GM21515 (cell line): ENCODE results near the gene LRRC8D.

Experiments used
- ATAC-seq: cut with Tn5 transposase; IDR thresholded peaks from one replicate; pipeline ENCODE4 v1.9.1; 2021; ENCODE audit not compliant: unreplicated experiment

The LRRC8D gene

GRCh38 chr1:89953131-89953626, 132.3 kb downstream of the LRRC8D start:
- no peak for ATAC-seq

DNA sequence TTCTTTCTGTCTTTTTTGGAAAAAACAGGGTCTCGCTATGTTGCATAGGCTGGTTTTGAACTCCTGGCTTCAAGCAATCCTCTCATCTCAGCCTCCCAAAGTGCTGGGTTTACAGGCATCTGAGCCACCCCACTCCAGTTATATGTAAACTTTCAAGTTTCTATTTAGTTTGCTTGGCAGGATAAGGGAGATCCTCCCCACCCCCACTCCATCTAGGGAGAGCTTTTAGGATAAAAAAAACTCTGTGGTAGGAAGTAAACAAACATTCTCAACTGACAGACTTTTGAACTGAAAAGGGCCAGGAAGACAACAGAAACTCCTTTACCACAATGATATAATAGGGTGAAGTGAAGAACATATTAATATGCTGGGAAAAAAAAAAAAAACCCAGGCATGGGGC, 133.1 kb downstream of the LRRC8D start:
- no peak for ATAC-seq

GRCh38 chr1:89954401-89954800, 133.6 kb downstream of the LRRC8D start:
- no peak for ATAC-seq

DNA sequence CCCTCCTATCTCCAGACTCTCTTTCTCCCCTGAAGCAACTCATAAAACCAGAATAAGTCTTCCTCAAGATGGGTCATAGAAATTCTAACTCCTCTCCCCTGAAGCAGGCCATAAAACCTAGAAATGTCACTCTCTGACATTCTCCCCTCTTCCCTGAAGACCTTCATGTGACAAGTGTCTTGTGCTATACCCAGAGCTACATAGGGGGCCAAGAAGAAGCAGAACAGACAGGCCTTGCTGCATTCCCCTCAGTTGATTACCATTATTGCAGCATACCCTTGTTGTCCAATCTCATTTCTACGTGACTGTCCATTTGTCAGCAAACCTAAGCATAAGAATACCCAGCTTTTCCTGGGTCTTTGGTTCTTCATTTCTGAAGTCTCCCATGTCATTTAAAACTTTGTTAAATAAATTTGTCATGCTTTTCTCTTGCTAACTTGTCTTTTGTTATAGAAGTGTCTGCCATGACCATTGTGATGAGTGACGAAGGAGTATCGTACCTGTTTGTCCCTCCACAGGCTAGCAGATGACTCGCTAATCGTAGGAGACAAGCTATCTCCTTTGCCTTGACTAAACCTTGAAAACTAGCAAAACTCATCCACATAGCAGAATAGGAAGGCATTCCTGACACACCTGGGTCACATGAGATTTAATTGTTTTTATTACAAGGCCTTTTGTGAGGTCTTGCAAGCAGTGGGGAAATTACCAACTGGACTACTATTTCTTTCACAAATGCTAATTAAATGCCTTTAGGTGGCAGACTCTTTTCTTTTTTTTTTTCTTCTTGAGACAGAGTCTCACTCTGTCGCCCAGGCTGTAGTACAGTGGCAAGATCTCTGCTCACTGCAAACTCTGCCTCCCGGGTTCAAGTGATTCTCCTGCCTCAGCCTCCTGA, 134.7 kb downstream of the LRRC8D start:
- ATAC-seq, result no peak

- no peak for ATAC-seq
These were observed 136.3 kb downstream of the LRRC8D start for GRCh38 chr1:89957107-89957506.

GRCh38 chr1:89958851-89959654, 138.2 kb downstream of the LRRC8D start:
- ATAC-seq, result no peak

- ATAC-seq, result no peak
These were observed 138.9 kb downstream of the LRRC8D start for GRCh38 chr1:89959719-89960118.

GRCh38 chr1:89962024-89962741, 141.4 kb downstream of the LRRC8D start:
- no peak for ATAC-seq

- ATAC-seq, result no peak
These were observed 141.9 kb downstream of the LRRC8D start for GRCh38 chr1:89962742-89963075.

DNA sequence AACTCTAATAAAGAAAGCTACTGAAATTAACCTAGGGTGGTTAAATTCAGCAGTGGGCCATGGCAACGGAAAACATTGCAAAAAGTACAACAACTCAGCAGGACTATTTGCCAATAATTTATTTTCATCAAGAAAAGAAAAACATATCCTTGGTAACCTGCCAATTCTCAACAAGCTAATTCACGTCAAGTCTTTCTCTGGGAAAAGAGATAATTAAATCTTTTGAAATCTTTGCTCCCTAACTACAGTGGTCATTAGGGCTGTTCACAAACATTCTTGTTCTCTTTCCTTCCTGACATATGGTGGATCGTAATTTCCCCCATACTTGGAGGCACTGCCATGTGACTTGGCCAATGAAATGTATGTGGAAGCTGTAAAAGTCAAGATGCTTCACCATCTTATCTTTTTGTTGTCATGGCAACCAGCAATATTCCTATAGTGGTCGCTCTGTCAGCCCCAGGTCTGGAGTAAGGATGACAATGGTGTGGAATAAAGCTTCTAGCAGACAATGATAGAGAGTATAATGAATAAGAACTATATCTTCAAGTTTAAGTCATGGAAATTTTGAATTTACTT, 144.4 kb downstream of the LRRC8D start:
- no peak for ATAC-seq

DNA sequence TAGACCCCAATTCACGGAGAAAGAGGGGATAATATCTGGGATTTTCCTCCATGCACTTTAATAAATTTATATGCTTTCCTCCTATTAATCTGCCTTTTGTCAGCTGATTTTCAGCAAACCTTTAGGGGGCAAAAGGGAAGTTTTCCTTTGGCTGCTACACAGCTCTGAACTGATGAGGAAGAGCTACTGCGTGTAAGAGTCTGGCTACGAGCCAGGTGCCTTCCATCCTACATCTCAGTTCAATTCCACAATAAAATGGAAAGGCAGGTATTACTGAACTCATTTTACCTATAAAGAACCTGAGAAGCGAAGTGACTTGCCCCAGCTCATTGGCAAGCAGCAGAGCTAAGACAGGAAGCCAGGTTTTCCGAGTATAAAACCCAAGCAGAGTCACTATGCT, 145.8 kb downstream of the LRRC8D start:
- ATAC-seq, result no peak

DNA sequence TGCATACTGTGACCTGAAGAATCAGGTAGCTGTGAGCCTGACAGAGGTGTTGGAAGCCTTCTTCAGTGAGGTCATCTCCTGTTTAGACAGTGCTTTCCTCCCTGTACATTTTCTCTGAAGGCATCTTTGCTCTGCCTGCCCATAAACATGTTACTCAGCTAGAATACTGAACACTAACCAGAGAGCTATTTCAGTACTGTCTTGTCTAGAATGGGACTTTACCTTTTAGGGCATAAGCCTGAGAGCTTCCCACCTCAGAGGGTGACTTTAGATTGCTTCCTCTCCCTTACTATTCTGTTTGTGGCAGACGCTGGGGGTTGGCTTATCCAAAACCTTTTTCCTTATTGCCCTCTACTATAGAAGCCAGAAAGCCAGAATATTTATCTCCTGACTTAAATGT, 150.8 kb downstream of the LRRC8D start:
- no peak for ATAC-seq

- no peak for ATAC-seq
These were observed 151.2 kb downstream of the LRRC8D start for GRCh38 chr1:89972024-89972423.

GRCh38 chr1:89973471-89974127, 152.8 kb downstream of the LRRC8D start:
- no peak for ATAC-seq

DNA sequence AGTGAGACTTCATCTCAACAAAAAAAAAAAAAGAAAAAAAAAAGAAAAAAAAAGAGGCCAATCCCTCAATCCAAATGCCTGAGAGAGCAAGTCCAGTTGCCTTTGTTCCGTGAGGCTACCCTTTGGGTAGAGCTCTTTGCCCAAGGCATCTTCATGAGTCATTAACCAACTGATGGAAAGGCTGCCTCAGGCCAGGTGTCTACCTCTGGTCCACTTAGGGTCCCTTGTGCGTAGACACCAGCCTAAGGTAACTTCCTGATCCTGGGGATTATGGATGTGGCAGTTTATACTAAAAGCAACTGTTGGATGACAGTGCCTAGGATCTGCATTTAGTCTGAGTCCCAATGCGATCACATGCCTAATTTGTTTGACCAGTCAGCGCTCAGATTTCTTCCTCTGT, 153.4 kb downstream of the LRRC8D start:
- no peak for ATAC-seq

DNA sequence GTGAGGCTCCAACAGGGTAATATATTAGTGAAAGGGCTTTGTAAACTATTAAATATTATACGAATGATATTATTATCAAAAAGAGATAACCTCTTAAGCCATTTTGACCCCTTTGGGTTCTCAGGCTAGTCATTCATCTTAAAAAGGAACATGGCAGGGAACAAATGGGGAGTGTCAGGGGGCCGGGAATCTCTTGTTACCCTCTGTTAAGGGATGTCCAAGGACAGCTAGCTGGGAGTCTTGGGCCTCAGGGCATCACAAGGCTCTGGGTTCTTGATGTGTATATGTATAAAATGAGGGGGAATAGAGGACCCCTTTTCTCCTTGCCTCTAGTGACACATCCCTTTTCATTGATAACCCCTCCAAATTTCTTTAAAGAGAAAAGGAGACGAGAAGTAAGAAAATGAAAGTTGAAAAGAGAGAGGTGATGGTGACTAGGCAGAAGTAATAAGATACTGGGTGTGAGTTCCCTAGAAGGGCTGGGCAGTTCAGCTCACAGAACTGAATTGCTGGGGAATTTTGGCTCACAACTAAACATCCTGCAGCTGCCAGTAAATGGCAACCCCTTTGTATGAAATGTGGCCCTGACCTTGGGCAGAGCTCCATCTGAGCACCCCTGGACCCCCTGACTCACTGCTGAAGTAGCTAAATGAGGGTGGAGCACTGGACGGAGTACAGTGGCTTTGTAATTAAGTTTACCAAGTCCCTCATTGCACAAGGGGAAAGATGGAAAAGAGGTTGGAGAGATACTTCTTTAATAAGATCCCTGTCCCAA, 154.1 kb downstream of the LRRC8D start:
- no peak for ATAC-seq

GRCh38 chr1:89975540-89976125, 154.8 kb downstream of the LRRC8D start:
- no peak for ATAC-seq

GRCh38 chr1:89978755-89979154, 157.9 kb downstream of the LRRC8D start:
- ATAC-seq, result no peak

GRCh38 chr1:89980605-89981004, 159.8 kb downstream of the LRRC8D start:
- ATAC-seq, result no peak
